IMR-90 (cell line): Measurements from ENCODE around the gene OR1D5. TPM values are rescaled to one million over a fixed set of nuclear protein-coding genes. Genes with fewer than 3 reads are reported as not detected.

ENCODE experiments used
- ATAC-seq: fragments of 200-7000 bp; cut with Tn5 transposase; 2 replicates; pipeline ENCODE4 v1.9.1; 2020; ENCODE audit warnings: low read depth, mild to moderate bottlenecking, moderate library complexity
- BruUV-seq: library from RNA; stranded (reverse); fragments of 400-500 nt; replicated peaks from 2 replicates; lab custom pipeline; 2021; lab: Mats Ljungman, UMichigan
- CTCF ChIA-PET: fragments of 300-600 bp; formaldehyde crosslinking; extraction: SDS; loops from one replicate; lab custom pipeline; 2021; ENCODE audit warnings: antibody characterized with exemption; lab: Yijun Ruan, JAX
- POLR2A ChIA-PET: fragments of 300-600 bp; sonication (Branson Sonifier 250); formaldehyde crosslinking; loops from one replicate; lab custom pipeline; 2022; ENCODE audit warnings: antibody characterized with exemption; ENCODE audit not compliant: unreplicated experiment; lab: Charles Lee
- DNase-seq: peaks from one replicate; pipeline ENCODE4 v3.0.0; 2013
- H2AFZ ChIP-seq: replicated peaks from 2 replicates; pipeline ENCODE3; 2013; ENCODE audit warnings: low read length, mild to moderate bottlenecking; ENCODE audit not compliant: poor library complexity
- H2AK5ac ChIP-seq: 2 replicates; pipeline ENCODE4 v1.6.1; 2013; ENCODE audit warnings: low read depth, low read length, inconsistent platforms
- H2AK9ac ChIP-seq: replicated peaks from 2 replicates; pipeline ENCODE3; 2013; ENCODE audit warnings: mild to moderate bottlenecking, low read depth, low read length, moderate library complexity; ENCODE audit not compliant: poor library complexity
- H2BK120ac ChIP-seq: 2 replicates; pipeline ENCODE4 v1.6.1; 2013; ENCODE audit warnings: low read depth, low read length, inconsistent platforms
- H2BK15ac ChIP-seq: 3 replicates; pipeline ENCODE4 v1.6.1; 2013; ENCODE audit warnings: low read depth, low read length, inconsistent platforms
- H2BK20ac ChIP-seq: 2 replicates; pipeline ENCODE4 v1.6.1; 2013; ENCODE audit warnings: low read depth, mild to moderate bottlenecking, inconsistent platforms, low read length, moderate library complexity
- H2BK5ac ChIP-seq: 2 replicates; pipeline ENCODE4 v1.6.1; 2013; ENCODE audit warnings: mild to moderate bottlenecking, low read depth, low read length, inconsistent platforms; ENCODE audit not compliant: poor library complexity, severe bottlenecking
- H3K14ac ChIP-seq: replicated peaks from 2 replicates; pipeline ENCODE4 v1.6.1; 2013; ENCODE audit warnings: low read depth, low read length, inconsistent platforms
- H3K18ac ChIP-seq: 2 replicates; pipeline ENCODE4 v1.6.1; 2013; ENCODE audit warnings: low read depth, low read length, control low read depth
- H3K23ac ChIP-seq: 2 replicates; pipeline ENCODE4 v1.6.1; 2013; ENCODE audit warnings: low read depth, low read length, inconsistent platforms
- H3K27ac ChIP-seq: 2 replicates; pipeline ENCODE4 v1.5.1; 2013; ENCODE audit warnings: mild to moderate bottlenecking, control low read depth, low read length; ENCODE audit not compliant: insufficient read depth
- H3K27me3 ChIP-seq: 2 replicates; pipeline ENCODE4 v1.6.1; 2013; ENCODE audit warnings: low read length; ENCODE audit not compliant: control insufficient read depth, insufficient read depth
- H3K36me3 ChIP-seq: 2 replicates; pipeline ENCODE4 v1.6.1; 2013; ENCODE audit warnings: low read length, mixed read lengths; ENCODE audit not compliant: control insufficient read depth, insufficient read depth
- H3K4ac ChIP-seq: 2 replicates; pipeline ENCODE4 v1.6.1; 2013; ENCODE audit warnings: low read depth, low read length, inconsistent platforms
- H3K4me1 ChIP-seq: 2 replicates; pipeline ENCODE4 v1.6.1; 2013; ENCODE audit warnings: low read length, mixed read lengths; ENCODE audit not compliant: control insufficient read depth, insufficient read depth
- H3K4me2 ChIP-seq: 2 replicates; pipeline ENCODE4 v1.6.1; 2013; ENCODE audit warnings: low read depth, mild to moderate bottlenecking, control low read depth, low read length, moderate library complexity
- H3K4me3 ChIP-seq: 2 replicates; pipeline ENCODE4 v1.5.1; 2013; ENCODE audit warnings: low read depth, mild to moderate bottlenecking, control low read depth, low read length, moderate library complexity; ENCODE audit not compliant: insufficient read depth
- H3K56ac ChIP-seq: 2 replicates; pipeline ENCODE4 v1.6.1; 2013; ENCODE audit warnings: low read length, inconsistent platforms; ENCODE audit not compliant: insufficient read depth; ENCODE audit errors: extremely low read depth
- H3K79me1 ChIP-seq, 2 experiments: 2 replicates each; pipeline ENCODE4 v1.6.1; 2013; ENCODE audit warnings: low read length in 2 of 2, inconsistent platforms in 1 of 2, low read depth in 1 of 2
- H3K9ac ChIP-seq: 2 replicates; pipeline ENCODE4 v1.6.1; 2013; ENCODE audit warnings: low read depth, low read length, control low read depth
- H3K9me1 ChIP-seq: 2 replicates; pipeline ENCODE4 v1.6.1; 2013; ENCODE audit warnings: low read length, inconsistent platforms; ENCODE audit not compliant: insufficient read depth
- H3K9me3 ChIP-seq: 2 replicates; pipeline ENCODE4 v1.6.1; 2013; ENCODE audit warnings: low read length; ENCODE audit not compliant: control insufficient read depth, insufficient read depth
- H4K20me1 ChIP-seq: 2 replicates; pipeline ENCODE4 v1.6.1; 2013; ENCODE audit warnings: low read length, inconsistent platforms; ENCODE audit not compliant: insufficient read depth
- H4K5ac ChIP-seq: 2 replicates; pipeline ENCODE4 v1.6.1; 2013; ENCODE audit warnings: mild to moderate bottlenecking, low read depth, low read length, control low read depth
- H4K8ac ChIP-seq, 2 experiments: 2 replicates each; pipeline ENCODE4 v1.6.1; 2013; ENCODE audit warnings: low read depth in 2 of 2, low read length in 2 of 2, control low read depth in 1 of 2, inconsistent platforms in 1 of 2
- H4K91ac ChIP-seq: 2 replicates; pipeline ENCODE4 v1.6.1; 2013; ENCODE audit warnings: low read depth, low read length, inconsistent platforms; ENCODE audit not compliant: insufficient read depth
- BHLHE40 ChIP-seq: fragments of 150-350 bp; IDR thresholded peaks from 2 replicates; pipeline ENCODE4 v1.6.1; 2016; ENCODE audit warnings: mild to moderate bottlenecking, low read depth, low read length
- CEBPB ChIP-seq: IDR thresholded peaks from 2 replicates; pipeline ENCODE4 v1.6.1; 2012; ENCODE audit warnings: low read depth, low read length, improper control_type of control experiment
- MXI1 ChIP-seq: IDR thresholded peaks from 2 replicates; pipeline ENCODE4 v1.6.1; 2012; ENCODE audit warnings: low read depth, mild to moderate bottlenecking, low read length, moderate library complexity, borderline replicate concordance
- NFE2L2 ChIP-seq: fragments of 150-350 bp; IDR thresholded peaks from 2 replicates; pipeline ENCODE4 v1.6.1; 2016; ENCODE audit warnings: low read depth, mild to moderate bottlenecking, low read length
- RAD21 ChIP-seq: IDR thresholded peaks from 2 replicates; pipeline ENCODE4 v1.6.1; 2012; ENCODE audit warnings: low read length, improper control_type of control experiment
- RCOR1 ChIP-seq: IDR thresholded peaks from 2 replicates; pipeline ENCODE4 v1.6.1; 2012; ENCODE audit warnings: mild to moderate bottlenecking, low read length, improper control_type of control experiment; ENCODE audit not compliant: insufficient replicate concordance
- RFX5 ChIP-seq: IDR thresholded peaks from 2 replicates; pipeline ENCODE4 v1.8.0; 2012; ENCODE audit warnings: low read depth, mild to moderate bottlenecking, low read length, moderate library complexity
- WGBS, 2 experiments: methylation state at CpG; one replicate each; pipeline versions ENCODE4 v1.1.5 to v1.1.7; 2013; ENCODE audit warnings: missing lambda C conversion rate in 2 of 2; ENCODE audit not compliant: insufficient read length in 1 of 2; ENCODE audit errors: extremely low coverage in 2 of 2; 5-methylcytosine and 5-hydroxymethylcytosine counted together
- dilution Hi-C: fragments of 300-500 bp; cut with HindIII; formaldehyde crosslinking; loops from one replicate; pipeline ENCODE4 v1.14.3; 2018; ENCODE audit warnings: low sequenced_read_pairs; ENCODE audit not compliant: unreplicated experiment
- in situ Hi-C: fragments of 300-500 bp; cut with MboI; formaldehyde crosslinking; loops from 3 replicates; pipeline ENCODE4 v1.14.3; 2019; ENCODE audit warnings: low sequenced_read_pairs, inconsistent platforms, mixed read lengths
- intact Hi-C: fragments of 100-400 bp; cut with micrococcal nuclease; formaldehyde crosslinking; loops from 2 replicates; pipeline ENCODE4 v1.10.0; 2022
- polyA plus RNA-seq, 3 experiments: library from polyadenylated mRNA; depleted of rRNA; stranded (reverse); fragments of >200 nt; gene quantifications; 2 replicates each; pipeline ENCODE4 v1.2.3, GENCODE V29; 2012; ENCODE audit warnings: low replicate concordance in 1 of 3
- total RNA-seq: library from RNA; depleted of rRNA; stranded (reverse); fragments of >200 nt; gene quantifications from 2 replicates; pipeline ENCODE4 v1.2.3, GENCODE V29; 2012
- TF ChIP-seq, protein P1 (sequence below): fragments of 150-350 bp; IDR thresholded peaks from 2 replicates; pipeline ENCODE4 v1.6.1; 2017; ENCODE audit warnings: mild to moderate bottlenecking, antibody characterized with exemption, low read length, low read depth

OR1D5 gene
- total and polyA plus RNA-seq, 2 of the 4 experiments (the other 2 are of a cell fraction) = not detected

DNA sequence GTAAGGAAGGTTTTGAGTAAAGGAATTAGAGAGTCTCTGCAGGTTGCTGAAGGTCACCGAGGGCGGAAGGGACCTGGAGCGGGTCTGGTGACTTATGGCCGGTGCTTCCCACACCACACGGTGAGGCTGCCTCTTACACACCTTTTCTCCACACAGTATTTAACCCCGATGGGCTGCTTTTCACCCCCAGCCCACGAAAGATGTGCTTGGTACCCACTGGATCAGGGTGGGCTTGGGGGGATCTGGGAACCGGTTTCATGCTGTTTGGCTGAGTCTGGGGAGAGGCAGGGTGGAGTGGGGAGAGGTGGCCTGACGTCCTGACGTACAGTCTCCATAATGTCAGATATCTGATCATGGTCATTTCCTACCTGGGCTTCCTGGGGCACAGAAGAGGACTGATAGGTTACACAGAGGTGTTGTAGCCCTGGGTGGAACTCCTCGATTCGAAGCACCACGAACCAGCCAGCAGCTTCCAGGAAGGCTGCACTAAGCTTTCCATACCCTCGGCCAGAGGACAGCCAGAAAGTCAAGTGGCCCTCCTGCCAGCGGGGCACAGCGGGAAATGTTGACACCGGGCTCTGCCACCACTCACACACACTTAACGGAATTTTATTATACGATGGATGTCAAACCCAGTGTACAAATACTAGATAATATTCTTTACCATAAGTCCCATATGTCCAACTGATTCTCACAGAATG is 34.0 kb downstream of the OR1D5 start:
- CTCF ChIA-PET = no interaction called here
- Histone ChIP-seq H3K9ac (no peak overlapping the region), H3K79me1 (peaks cover 0 to 4% of the 10 kb centered on the region in 2 experiments; a peak in 1 of 4 replicates), H3K23ac (no peak overlapping the region), H3K4me3 (no peak overlapping the region), H3K9me1 (peaks cover 4% of the 10 kb centered on the region), H4K91ac (peak overlapping the region; percentile 11; the same call in 1 of the 2 replicates), H3K9me3 (no peaks in the 10 kb centered on the region), H4K5ac (no peak overlapping the region), H3K14ac (no peak overlapping the region), H2AK5ac (0 out of 2 replicates have a peak overlapping the region, but pooled peaks have one; percentile 65), H4K20me1 (no peaks in the 10 kb centered on the region), H2AK9ac (no peak overlapping the region), H3K36me3 (no peaks in the 10 kb centered on the region), H2BK5ac (peak overlapping the region; percentile 60), H3K4me1 (peaks cover 2% of the 10 kb centered on the region; the same call in 1 of the 2 replicates), H2BK120ac (0 out of 2 replicates have a peak overlapping the region, but pooled peaks have one; percentile 34), H3K56ac (no peak overlapping the region), H3K27me3 (no peaks in the 10 kb centered on the region), H2BK15ac (no peak overlapping the region), H4K8ac (no peak overlapping the region), H3K4ac (no peak overlapping the region), H3K4me2 (no peak overlapping the region), H3K27ac (no peak overlapping the region; the same call in 1 of the 2 replicates), H2BK20ac (peak overlapping the region; percentile 5; the same call in 1 of the 2 replicates), H3K18ac (no peak overlapping the region), H2AFZ (no peak overlapping the region)
- BruUV-seq = no TSS peak
- intact Hi-C loops (no loop called here), in situ Hi-C loops (loop anchor here (25.0 kb wide), 1 partner anchor 783 kb away; the partner anchor contains the start of gene ITGAE), dilution Hi-C loops (no loop called here)
- WGBS, 2 experiments = no CpG with 5 or more reads among the region's 19 CpGs
- DNase-seq (no peak), ATAC-seq (no peak)
- POLR2A ChIA-PET = no interaction called here
- TF ChIP-seq, protein P1, sequence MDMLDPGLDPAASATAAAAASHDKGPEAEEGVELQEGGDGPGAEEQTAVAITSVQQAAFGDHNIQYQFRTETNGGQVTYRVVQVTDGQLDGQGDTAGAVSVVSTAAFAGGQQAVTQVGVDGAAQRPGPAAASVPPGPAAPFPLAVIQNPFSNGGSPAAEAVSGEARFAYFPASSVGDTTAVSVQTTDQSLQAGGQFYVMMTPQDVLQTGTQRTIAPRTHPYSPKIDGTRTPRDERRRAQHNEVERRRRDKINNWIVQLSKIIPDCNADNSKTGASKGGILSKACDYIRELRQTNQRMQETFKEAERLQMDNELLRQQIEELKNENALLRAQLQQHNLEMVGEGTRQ = no peak
- TF ChIP-seq RAD21 = no peak
- TF ChIP-seq RFX5 = no peak
- no peak for TF ChIP-seq NFE2L2
- TF ChIP-seq CEBPB = no peak
- TF ChIP-seq MXI1 = no peak
- TF ChIP-seq BHLHE40 = no peak
- no peak for TF ChIP-seq RCOR1
